GM18951 (cell line): ENCODE measurements around the gene DLGAP4.

Experiments
- POLR2A ChIP-seq: IDR thresholded peaks from 4 replicates; pipeline ENCODE4 v1.6.1; 2011; ENCODE audit warnings: mild to moderate bottlenecking; ENCODE audit not compliant: insufficient read length, insufficient read depth; ENCODE audit errors: extremely low read depth
- in situ Hi-C: fragments of 300-500 bp; cut with MboI; formaldehyde crosslinking; loops from one replicate; pipeline ENCODE4 v1.12.0; 2022; ENCODE audit warnings: low sequenced_read_pairs, mixed read lengths, inconsistent platforms; ENCODE audit not compliant: unreplicated experiment

DLGAP4 gene

GRCh38 chr20:36336954-36337704 is 31.0 kb downstream of the DLGAP4 start:
- TF ChIP-seq POLR2A = no peak
- in situ Hi-C loops = no loop called here

GRCh38 chr20:36337886-36338285 is 31.7 kb downstream of the DLGAP4 start:
- TF ChIP-seq POLR2A = no peak
- in situ Hi-C loops = no loop called here

GRCh38 chr20:36339646-36340592 is 33.8 kb downstream of the DLGAP4 start:
- no peak for TF ChIP-seq POLR2A
- in situ Hi-C loops = no loop called here

GRCh38 chr20:36340593-36340990 is 34.5 kb downstream of the DLGAP4 start:
- in situ Hi-C loops = no loop called here
- TF ChIP-seq POLR2A = no peak

GRCh38 chr20:36341331-36342020 is 35.3 kb downstream of the DLGAP4 start:
- in situ Hi-C loops = no loop called here
- TF ChIP-seq POLR2A = no peak

GRCh38 chr20:36342331-36343120 is 36.4 kb downstream of the DLGAP4 start:
- no peak for TF ChIP-seq POLR2A
- in situ Hi-C loops = no loop called here

GRCh38 chr20:36343641-36344040 is 37.5 kb downstream of the DLGAP4 start:
- in situ Hi-C loops = no loop called here
- no peak for TF ChIP-seq POLR2A

- in situ Hi-C loops = no loop called here
Observed at GRCh38 chr20:36344517-36345132, 38.5 kb downstream of the DLGAP4 start.

GRCh38 chr20:36346256-36346655 is 40.1 kb downstream of the DLGAP4 start:
- TF ChIP-seq POLR2A = no peak
- in situ Hi-C loops = no loop called here

More at GRCh38 chr20:36344517-36345132, 38.5 kb downstream of the DLGAP4 start:
- TF ChIP-seq POLR2A = no peak

- no peak for TF ChIP-seq POLR2A
- in situ Hi-C loops = no loop called here
Observed at GRCh38 chr20:36349384-36350170, 43.4 kb downstream of the DLGAP4 start.

GRCh38 chr20:36350439-36350838 is 44.3 kb downstream of the DLGAP4 start:
- TF ChIP-seq POLR2A = no peak
- in situ Hi-C loops = no loop called here
